Neural cell (in vitro differentiated cells): ENCODE results near the gene ITGA11.
A peak's percentile ranks its signal among the peaks of the same experiment; 100 is the strongest.

ENCODE experiments used
- EP300 ChIP-seq: fragments of 450-650 bp; conservative IDR thresholded peaks from 2 replicates; pipeline ENCODE4 v1.6.1; 2014; ENCODE audit warnings: antibody characterized with exemption, mild to moderate bottlenecking, moderate library complexity; ENCODE audit not compliant: poor library complexity, severe bottlenecking
- EZH2 ChIP-seq: fragments of 200-600, 300-800 bp; shearing (Covaris generic), sonication (generic); IDR thresholded peaks from 2 replicates; pipeline ENCODE4 v1.6.1; 2014; ENCODE audit warnings: antibody characterized with exemption, low read length, borderline replicate concordance, mild to moderate bottlenecking; ENCODE audit not compliant: insufficient read depth, poor library complexity, severe bottlenecking
- MXI1 ChIP-seq: fragments of 450-650 bp; conservative IDR thresholded peaks from 2 replicates; pipeline ENCODE4 v1.6.1; 2014; ENCODE audit warnings: antibody characterized with exemption, mild to moderate bottlenecking; ENCODE audit not compliant: poor library complexity, severe bottlenecking
- RAD21 ChIP-seq: fragments of 450-650 bp; conservative IDR thresholded peaks from 2 replicates; pipeline ENCODE4 v1.6.1; 2014; ENCODE audit warnings: antibody characterized with exemption, mild to moderate bottlenecking, moderate library complexity
- SMC3 ChIP-seq: fragments of 450-650 bp; conservative IDR thresholded peaks from 2 replicates; pipeline ENCODE4 v1.6.1; 2014; ENCODE audit warnings: antibody characterized with exemption, mild to moderate bottlenecking, moderate library complexity; ENCODE audit not compliant: poor library complexity
- TAF1 ChIP-seq: IDR thresholded peaks from 2 replicates; pipeline ENCODE4 v1.6.1; 2012; ENCODE audit warnings: low read depth
- TF ChIP-seq, protein P1 (sequence below): fragments of 450-650 bp; IDR thresholded peaks from 2 replicates; pipeline ENCODE4 v1.5.1; 2014; ENCODE audit warnings: antibody characterized with exemption, mild to moderate bottlenecking, moderate library complexity; ENCODE audit not compliant: poor library complexity, severe bottlenecking

DNA sequence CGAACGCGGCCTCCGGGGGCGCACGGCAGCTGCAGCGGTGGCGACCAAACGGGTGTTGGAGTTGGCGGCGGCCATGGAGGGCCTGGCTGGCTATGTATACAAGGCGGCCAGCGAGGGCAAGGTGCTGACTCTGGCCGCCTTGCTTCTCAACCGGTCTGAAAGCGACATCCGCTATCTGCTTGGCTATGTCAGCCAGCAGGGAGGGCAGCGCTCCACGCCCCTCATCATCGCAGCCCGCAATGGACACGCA is 153.7 kb downstream of the ITGA11 start:
- TF ChIP-seq, protein P1, sequence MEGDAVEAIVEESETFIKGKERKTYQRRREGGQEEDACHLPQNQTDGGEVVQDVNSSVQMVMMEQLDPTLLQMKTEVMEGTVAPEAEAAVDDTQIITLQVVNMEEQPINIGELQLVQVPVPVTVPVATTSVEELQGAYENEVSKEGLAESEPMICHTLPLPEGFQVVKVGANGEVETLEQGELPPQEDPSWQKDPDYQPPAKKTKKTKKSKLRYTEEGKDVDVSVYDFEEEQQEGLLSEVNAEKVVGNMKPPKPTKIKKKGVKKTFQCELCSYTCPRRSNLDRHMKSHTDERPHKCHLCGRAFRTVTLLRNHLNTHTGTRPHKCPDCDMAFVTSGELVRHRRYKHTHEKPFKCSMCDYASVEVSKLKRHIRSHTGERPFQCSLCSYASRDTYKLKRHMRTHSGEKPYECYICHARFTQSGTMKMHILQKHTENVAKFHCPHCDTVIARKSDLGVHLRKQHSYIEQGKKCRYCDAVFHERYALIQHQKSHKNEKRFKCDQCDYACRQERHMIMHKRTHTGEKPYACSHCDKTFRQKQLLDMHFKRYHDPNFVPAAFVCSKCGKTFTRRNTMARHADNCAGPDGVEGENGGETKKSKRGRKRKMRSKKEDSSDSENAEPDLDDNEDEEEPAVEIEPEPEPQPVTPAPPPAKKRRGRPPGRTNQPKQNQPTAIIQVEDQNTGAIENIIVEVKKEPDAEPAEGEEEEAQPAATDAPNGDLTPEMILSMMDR: peak; percentile 75
- TF ChIP-seq SMC3: no peak
- no peak for TF ChIP-seq EZH2
- TF ChIP-seq EP300: no peak
- no peak for TF ChIP-seq RAD21
- peak; percentile 20 for TF ChIP-seq TAF1
- no peak for TF ChIP-seq MXI1
